Left lobe of liver (tissue), 2 donors: ENCODE measurements around the gene SPDYE2B. TPM values are rescaled to one million over a fixed set of nuclear protein-coding genes. Genes with fewer than 3 reads are reported as not detected.
"Not testable (repeated sequence)": the region's sequence is repeated elsewhere in the genome, so short reads cannot be mapped to it uniquely, and the experiment has no call there.

ENCODE experiments used
- ATAC-seq: fragments of 200-7000 bp; cut with Tn5 transposase; one replicate; pipeline ENCODE4 v1.9.1; 2020; ENCODE audit warnings: mild to moderate bottlenecking, moderate library complexity
- DNase-seq: peaks from one replicate; pipeline ENCODE4 v3.0.0-alpha.2; 2020; ENCODE audit warnings: low spot score
- total RNA-seq: library from RNA; stranded (reverse); gene quantifications from one replicate; pipeline ENCODE4 v1.2.1, GENCODE V29; 2021
- donor health status: DM: no; HTN: no; CAD: no; lungs with moderate emphysema.
- donor health status: DM: no; HTN: yes; CAD: no.

SPDYE2B gene
- total RNA-seq, result not detected

- DNase-seq, result not testable (repeated sequence)
- ATAC-seq, result peak; percentile 14
Observed at GRCh38 chr7:102649924-102650323, at the start of gene SPDYE2B. Gene SPDYE2B (plus strand): TSS chr7:102650319. CDS start chr7:102652349, 2,030 bp downstream.

- peak; percentile 58 for ATAC-seq
- DNase-seq, result not testable (repeated sequence)
Observed at GRCh38 chr7:102602317-102602716, 47.8 kb upstream of the SPDYE2B start.

GRCh38 chr7:102604431-102605145, 45.5 kb upstream of the SPDYE2B start:
- ATAC-seq, result peak; percentile 9
- DNase-seq, result not testable (repeated sequence)

- not testable (repeated sequence) for DNase-seq, ATAC-seq
Observed at GRCh38 chr7:102606848-102607247, 43.3 kb upstream of the SPDYE2B start.

- ATAC-seq, DNase-seq: not testable (repeated sequence)
Observed at GRCh38 chr7:102609734-102610133, 40.4 kb upstream of the SPDYE2B start.

- peak; percentile 42 for DNase-seq
- not testable (repeated sequence) for ATAC-seq
Observed at GRCh38 chr7:102610441-102610840, 39.7 kb upstream of the SPDYE2B start.

- not testable (repeated sequence) for DNase-seq
- ATAC-seq, result peak; percentile 40
Observed at GRCh38 chr7:102611013-102611674, 39.0 kb upstream of the SPDYE2B start.

GRCh38 chr7:102611675-102612325, 38.3 kb upstream of the SPDYE2B start:
- ATAC-seq, result not testable (repeated sequence)

GRCh38 chr7:102613575-102614345, 36.4 kb upstream of the SPDYE2B start:
- DNase-seq, ATAC-seq: not testable (repeated sequence)

More at GRCh38 chr7:102611675-102612325, 38.3 kb upstream of the SPDYE2B start:
- peak; percentile 45 for DNase-seq

GRCh38 chr7:102614346-102614697, 35.8 kb upstream of the SPDYE2B start:
- DNase-seq, ATAC-seq: not testable (repeated sequence)

- not testable (repeated sequence) for ATAC-seq, DNase-seq
Observed at GRCh38 chr7:102614873-102615272, 35.2 kb upstream of the SPDYE2B start.

GRCh38 chr7:102615930-102616329, 34.2 kb upstream of the SPDYE2B start:
- DNase-seq, result not testable (repeated sequence)
- peak; percentile 24 for ATAC-seq

GRCh38 chr7:102616507-102617125, 33.5 kb upstream of the SPDYE2B start, which contains the start of gene RASA4:
Gene RASA4 (minus strand): TSS chr7:102616756. CDS start chr7:102616689, 67 bp downstream.
- peak; percentile 94 for ATAC-seq
- DNase-seq, result peak; percentile 62

GRCh38 chr7:102618122-102618521, 32.0 kb upstream of the SPDYE2B start:
- not testable (repeated sequence) for ATAC-seq, DNase-seq

GRCh38 chr7:102627271-102627904, 22.7 kb upstream of the SPDYE2B start:
- DNase-seq, result not testable (repeated sequence)
- ATAC-seq, result peak; percentile 3

- DNase-seq, result not testable (repeated sequence)
- ATAC-seq, result peak; percentile 25
Observed at GRCh38 chr7:102630622-102631021, 19.5 kb upstream of the SPDYE2B start.

- not testable (repeated sequence) for DNase-seq, ATAC-seq
Observed at GRCh38 chr7:102634299-102634698, 15.8 kb upstream of the SPDYE2B start.

GRCh38 chr7:102635354-102635753, 14.8 kb upstream of the SPDYE2B start:
- not testable (repeated sequence) for DNase-seq
- ATAC-seq, result peak; percentile 54

GRCh38 chr7:102636956-102637355, 13.2 kb upstream of the SPDYE2B start:
- peak; percentile 37 for DNase-seq
- not testable (repeated sequence) for ATAC-seq
